ENCODE data around the gene ATP8B4. TPM values are rescaled to one million over a fixed set of nuclear protein-coding genes. Genes with fewer than 3 reads are reported as not detected.

Gene ATP8B4
- total and polyA plus RNA-seq, 11 donors, result 0.51 to 14.7 (median 2.1) TPM

- Histone ChIP-seq H3K4me1 (peaks cover 0 to 46% (median 24%) of the 10 kb centered on the region in 12 donors), H3K4me3 (no peak overlapping the region), H3K27ac (no peak overlapping the region), H3K27me3 (no peaks in the 10 kb centered on the region), H3K9me3 (no peaks in the 10 kb centered on the region), H3K36me3 (no peaks in the 10 kb centered on the region)
- ATAC-seq, result no peak
- no peak for DNase-seq
- intact Hi-C loops (cut with DNase I), result loop anchor here in 2 of 10 donors (5.0 kb wide), 2 partner anchors 68 to 83 kb away; no protein-coding TSS in a partner anchor
- 68 to 90% (median 80%) methylated on average over 4 of the region's 4 CpGs for WGBS, 4 donors
- no peak for TF ChIP-seq POLR2A (IDR thresholded peaks at IDR 0.05)
- no peak for TF ChIP-seq CTCF (IDR thresholded peaks at IDR 0.05)
Observed at GRCh38 chr15:49985463-49985862, 133.6 kb downstream of the ATP8B4 start.

- WGBS, 4 donors, result 54 to 64% (median 56%) methylated on average over 2 of the region's 2 CpGs
Observed at GRCh38 chr15:49984436-49984835, 134.6 kb downstream of the ATP8B4 start.

GRCh38 chr15:49982584-49982983 is 136.4 kb downstream of the ATP8B4 start:
- no peak overlapping the region for H3K4me3 ChIP-seq
- intact Hi-C loops (cut with DNase I), result no loop called here
- H3K4me1 ChIP-seq, result peaks cover 0 to 22% (median 4%) of the 10 kb centered on the region in 12 donors
- no peaks in the 10 kb centered on the region for H3K9me3 ChIP-seq
- ATAC-seq (no peak), DNase-seq (no peak)
- TF ChIP-seq CTCF (IDR thresholded peaks at IDR 0.05), result no peak
- TF ChIP-seq POLR2A (IDR thresholded peaks at IDR 0.05), result no peak
- 64 to 78% (median 71%) methylated on average over 3 of the region's 3 CpGs for WGBS, 4 donors
- no peak overlapping the region for H3K27ac ChIP-seq
- peaks cover 0 to 6% (median 0%) of the 10 kb centered on the region in 9 donors for H3K36me3 ChIP-seq
- no peaks in the 10 kb centered on the region for H3K27me3 ChIP-seq

More at GRCh38 chr15:49984436-49984835, 134.6 kb downstream of the ATP8B4 start:
- DNase-seq (no peak), ATAC-seq (no peak)
- Histone ChIP-seq H3K36me3 (peaks cover 0 to 6% (median 0%) of the 10 kb centered on the region in 9 donors), H3K4me3 (no peak overlapping the region), H3K9me3 (no peaks in the 10 kb centered on the region), H3K27ac (no peak overlapping the region), H3K27me3 (no peaks in the 10 kb centered on the region), H3K4me1 (peaks cover 0 to 39% (median 18%) of the 10 kb centered on the region in 12 donors)
- no peak for TF ChIP-seq POLR2A (IDR thresholded peaks at IDR 0.05)
- TF ChIP-seq CTCF (IDR thresholded peaks at IDR 0.05), result no peak
- intact Hi-C loops (cut with DNase I), result no loop called here

- no peak for ATAC-seq
- intact Hi-C loops (cut with DNase I), result no loop called here
- 90 to 96% (median 95%) methylated on average over 2 of the region's 2 CpGs for whole genome bisulfite sequencing, 4 donors
Observed at GRCh38 chr15:49979705-49980382, 139.2 kb downstream of the ATP8B4 start.

More at GRCh38 chr15:49979705-49980382, 139.2 kb downstream of the ATP8B4 start:
- H3K9me3 ChIP-seq, result no peaks in the 10 kb centered on the region
- H3K4me3 ChIP-seq, result no peak overlapping the region
- DNase-seq, result no peak
- no peaks in the 10 kb centered on the region for H3K27me3 ChIP-seq
- TF ChIP-seq POLR2A (IDR thresholded peaks at IDR 0.05), result no peak
- TF ChIP-seq CTCF (IDR thresholded peaks at IDR 0.05), result no peak
- no peak overlapping the region for H3K27ac ChIP-seq
- peaks cover 0 to 6% (median 0%) of the 10 kb centered on the region in 9 donors for H3K36me3 ChIP-seq
- no peaks in the 10 kb centered on the region for H3K4me1 ChIP-seq
